Measurements from ENCODE around the gene CABP2.
"Not testable (repeated sequence)": the region's sequence is repeated elsewhere in the genome, so short reads cannot be mapped to it uniquely, and the experiment has no call there.

CABP2 gene

DNA sequence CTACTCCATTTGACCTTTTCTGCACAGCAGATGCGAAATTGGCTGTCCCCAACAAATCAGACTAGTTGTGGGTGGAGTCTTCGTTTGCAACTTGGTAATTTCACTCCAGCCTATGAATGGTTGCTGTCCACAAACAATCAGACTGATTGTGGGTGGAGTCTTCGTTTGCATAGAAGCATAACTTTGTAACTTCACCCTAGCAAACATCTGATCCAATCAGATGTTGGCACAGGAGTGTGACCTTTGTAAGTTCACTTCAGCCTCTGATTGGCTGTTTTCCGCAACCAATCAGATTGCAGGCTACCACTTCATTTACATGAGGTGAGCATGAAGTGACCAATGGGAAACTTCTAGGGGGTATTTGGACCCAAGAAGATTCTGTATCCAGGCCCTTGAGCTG, 16.3 kb upstream of the CABP2 start:
- DNase-seq = no peak

DNA sequence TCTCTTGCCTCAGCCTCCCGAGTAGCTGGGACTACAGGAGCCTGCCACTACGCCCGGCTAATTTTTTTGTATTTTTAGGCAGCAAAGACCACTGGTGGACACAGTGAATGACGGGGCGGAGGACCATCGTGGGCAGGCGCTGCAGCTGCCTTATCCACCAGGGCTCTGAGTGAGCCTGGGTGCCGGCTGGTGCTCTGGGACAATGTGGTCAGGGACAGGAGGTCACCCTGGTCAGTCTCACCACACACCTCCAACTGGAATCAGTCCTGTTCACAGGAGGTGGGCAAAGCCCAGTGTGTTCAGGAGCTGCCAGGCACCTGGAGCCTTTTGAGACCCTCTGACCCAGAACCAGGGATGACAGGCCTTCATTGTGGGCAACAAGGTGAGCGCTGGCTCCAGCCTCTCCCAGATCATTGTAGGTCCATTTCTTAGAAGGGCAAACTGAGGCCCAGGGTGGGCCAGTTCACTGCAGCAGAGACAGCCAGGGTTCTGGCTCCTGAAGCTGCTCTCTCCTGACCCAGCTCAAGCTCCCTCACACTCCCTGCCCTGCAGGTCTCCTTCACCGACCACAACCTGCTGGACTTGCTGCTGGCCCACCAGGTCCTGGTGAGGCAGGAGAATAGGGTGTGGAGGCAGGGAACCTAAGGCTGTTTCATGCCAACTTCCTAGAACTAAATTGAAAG, 15.7 kb upstream of the CABP2 start:
- DNase-seq = no peak

DNA sequence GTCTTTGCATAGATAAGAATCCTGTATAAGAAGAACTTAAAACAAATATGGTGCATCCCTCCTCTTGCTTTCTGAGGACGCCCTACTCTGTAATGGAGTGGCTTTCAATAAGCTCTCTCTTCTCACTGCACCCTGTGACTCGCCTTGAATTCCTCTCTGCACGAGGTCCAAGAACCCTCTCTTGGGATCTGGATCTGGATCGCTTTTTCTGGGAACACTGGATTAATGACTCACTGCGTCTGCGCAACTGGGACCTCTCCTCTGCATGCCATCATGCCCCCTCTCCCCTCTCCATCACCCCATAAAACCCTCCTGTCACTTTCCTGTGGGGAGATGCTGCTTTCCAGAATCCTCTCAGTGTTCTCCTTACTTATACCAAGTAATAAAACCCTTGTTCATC, 15.1 kb upstream of the CABP2 start:
- no peak for DNase-seq

DNA sequence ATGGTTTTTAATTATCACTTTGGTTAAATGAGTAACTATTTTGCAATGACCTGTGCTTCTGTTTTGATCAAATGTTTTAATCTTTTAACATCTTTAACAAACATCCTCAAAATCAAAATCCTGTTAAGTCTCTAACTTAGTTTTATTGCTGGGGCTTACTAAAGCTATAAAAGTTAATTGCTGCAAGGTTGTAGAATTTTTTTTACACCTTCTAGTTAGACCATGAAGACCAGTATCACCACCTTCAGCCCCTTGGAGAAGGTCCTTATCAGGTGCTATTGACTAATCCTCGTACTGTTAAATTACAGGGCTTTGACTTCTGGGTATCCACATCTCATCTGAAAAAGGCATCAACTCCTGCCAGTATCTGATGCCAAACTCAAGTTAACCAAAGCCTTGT, 12.3 kb upstream of the CABP2 start:
- DNase-seq = no peak

DNA sequence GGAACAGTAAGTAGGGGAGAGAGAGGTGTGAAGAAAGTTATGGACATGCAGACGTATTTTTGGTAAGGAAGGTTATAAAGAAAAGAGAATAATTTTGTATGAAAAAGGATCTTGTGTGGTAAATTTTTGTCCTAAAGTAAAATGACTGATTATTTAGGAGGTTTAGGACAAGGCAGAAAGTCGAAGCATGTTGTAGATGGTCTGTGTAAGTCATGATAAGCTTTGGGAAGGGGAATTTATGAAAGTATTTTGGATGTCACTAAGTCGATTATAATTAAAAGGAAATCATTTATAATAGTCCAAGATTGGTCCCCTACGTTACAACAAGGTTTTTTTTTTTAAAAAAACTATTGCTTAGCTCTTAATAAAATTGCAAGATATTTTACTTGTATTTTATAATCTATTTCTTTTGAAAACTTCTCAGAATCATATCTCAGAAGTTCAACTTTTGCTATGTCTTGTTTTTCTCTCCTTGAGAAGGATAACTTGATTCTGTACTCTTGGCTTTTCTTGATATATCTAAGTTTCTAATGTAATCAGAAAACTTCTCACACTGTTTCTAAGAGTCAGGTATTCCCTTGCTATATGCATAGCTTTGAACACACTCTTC, 10.9 kb upstream of the CABP2 start:
- no peak for DNase-seq

DNA sequence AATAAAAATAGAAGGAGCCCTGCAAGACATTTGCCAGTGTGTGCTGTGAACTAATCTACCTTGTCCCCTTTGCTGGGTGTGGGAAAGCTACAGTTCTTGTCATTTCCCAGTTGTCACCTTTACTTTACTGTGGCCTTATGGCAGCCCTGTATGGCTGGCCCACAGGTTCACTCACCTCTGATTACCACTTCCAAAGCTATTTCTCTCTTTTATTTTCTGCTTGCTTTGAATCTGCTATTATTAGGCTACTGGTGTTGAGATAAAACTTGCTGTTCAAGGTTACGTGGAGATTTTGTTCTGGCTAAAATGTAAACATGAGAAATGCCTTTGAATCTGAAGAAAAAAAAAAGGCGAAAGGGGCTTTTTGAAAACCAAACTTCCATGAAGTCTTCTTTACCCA, 9.6 kb upstream of the CABP2 start:
- DNase-seq = no peak

DNA sequence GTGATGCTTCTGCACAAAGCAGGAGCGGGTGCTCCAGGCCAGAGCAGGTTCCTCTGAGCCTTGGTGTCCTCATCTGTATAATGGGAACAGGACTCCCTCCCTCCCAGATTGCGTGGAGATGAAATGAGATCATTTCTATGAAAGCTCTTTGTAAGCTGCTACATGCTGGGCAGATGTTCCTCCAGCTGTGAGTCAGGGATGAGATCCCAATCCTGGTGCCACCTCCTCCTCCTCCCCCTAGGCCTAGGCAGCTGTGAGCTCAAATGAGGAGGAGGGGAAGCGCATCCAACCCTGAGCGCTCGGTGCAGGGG, 7.0 kb upstream of the CABP2 start:
- DNase-seq = no peak

DNA sequence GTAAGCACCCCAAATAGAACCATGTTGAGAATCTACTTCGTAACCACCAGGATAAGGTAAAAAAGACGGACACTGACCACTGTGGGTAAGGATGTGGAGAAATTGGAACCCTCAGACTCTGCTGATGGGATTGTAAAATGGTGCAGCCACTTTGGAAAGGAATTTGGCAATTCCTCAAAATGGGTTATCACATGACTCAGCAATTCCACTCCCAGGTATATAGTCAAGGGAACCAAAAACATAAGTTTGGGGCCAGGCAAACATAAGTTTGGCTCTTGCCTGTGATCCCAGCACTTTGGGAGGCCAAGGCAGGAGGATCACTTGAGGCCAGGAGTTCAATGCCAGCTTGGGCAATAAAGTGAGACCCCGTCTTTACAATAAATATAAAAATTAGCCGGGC, 5.1 kb upstream of the CABP2 start:
- DNase-seq = no peak

DNA sequence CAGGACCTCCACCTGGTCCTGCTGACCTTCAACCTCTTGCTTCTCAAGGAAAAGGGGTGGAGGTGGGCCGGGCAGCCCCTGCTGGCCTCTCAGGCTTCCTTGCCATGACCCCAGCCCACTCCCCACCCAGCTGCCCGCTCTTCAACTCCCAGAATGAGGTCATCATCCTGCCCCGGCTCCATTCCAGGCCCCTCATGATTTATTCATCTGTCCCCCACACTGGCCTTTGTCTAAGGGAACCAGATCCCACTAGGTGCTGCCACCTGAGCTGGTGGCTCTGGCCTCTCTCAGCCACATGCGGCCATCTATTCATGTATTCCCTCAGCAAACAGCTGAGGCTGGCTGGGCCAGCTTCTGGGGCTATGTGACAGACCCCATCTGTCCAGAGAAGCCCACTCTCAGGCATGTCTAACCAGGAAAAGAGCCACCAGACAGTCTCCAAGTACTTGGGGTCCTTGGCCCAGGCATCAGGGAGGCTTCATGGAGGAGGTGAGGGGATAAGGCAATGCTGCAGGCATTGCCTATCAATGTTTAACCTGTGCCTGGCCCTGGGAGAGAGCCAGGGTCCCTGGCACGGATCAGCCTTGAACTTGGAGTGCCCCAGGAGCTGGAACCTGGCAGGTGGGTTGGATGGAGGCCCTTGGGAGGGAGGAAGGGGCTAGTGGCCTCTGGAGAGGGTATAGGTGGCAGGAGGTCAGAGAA, 2.2 kb upstream of the CABP2 start:
- DNase-seq = no peak

DNA sequence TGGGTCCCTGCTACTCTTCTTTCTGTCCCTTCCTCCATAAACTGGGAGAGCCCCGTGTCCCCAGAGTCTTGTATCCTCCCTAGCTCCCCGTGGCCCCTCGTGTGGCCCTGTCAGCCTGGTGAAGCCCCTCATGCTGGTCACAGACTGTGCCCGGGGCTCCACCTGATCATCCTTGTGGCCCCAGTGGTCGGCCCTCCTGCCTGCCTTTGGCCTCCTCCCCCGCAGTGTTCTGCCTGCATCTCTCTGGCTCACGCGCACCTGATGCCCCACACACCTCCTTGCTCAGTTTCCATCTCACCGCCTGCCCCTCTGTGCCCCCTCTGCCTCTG, 1.2 kb upstream of the CABP2 start:
- DNase-seq = no peak

DNA sequence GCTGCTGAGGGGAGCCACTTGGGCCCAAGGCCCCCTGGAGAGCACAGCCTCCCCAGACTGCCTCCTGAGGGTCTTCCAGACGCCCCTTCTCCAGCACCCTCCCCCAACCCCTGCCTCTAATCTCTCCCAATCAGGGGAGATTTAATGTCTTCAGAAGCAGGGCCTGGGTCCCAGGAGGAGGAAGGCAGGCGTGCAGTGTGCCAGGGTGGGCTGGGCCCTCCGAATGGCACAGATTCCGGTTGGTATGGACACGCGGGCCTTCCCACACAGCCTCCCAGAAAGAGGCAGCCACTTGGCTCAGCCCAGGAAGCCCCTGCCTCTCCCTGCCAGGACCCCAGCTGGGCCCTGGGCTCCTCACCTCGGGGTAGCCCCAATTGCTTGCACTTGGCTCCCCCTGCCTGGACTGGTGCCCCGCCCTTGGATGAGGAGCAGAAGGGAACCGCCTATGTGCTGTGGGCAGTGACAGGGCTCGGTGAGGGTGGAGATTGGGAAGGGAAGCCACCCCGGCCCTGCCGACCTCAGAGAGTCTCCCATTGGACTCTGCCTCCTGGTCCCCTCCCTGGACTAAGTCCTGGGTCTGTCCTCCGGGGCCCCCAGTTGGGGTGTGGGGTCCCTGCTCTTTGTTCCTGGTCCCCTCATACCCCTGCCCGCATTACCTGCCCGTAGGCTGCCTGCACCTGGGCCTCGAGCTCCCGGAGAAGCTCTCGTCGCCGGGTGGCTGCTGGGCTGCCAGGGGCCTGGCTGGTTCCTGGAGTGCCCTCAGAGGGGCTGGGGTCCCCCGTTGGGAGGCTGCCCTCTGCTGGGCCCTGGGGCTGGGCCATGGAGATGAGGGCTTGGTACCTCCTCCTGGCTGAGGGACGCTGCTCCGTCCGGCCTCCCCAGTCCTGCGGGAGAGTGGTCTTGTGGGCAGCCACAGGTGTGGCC, 572 bp upstream of the CABP2 start:
- DNase-seq = no peak

DNA sequence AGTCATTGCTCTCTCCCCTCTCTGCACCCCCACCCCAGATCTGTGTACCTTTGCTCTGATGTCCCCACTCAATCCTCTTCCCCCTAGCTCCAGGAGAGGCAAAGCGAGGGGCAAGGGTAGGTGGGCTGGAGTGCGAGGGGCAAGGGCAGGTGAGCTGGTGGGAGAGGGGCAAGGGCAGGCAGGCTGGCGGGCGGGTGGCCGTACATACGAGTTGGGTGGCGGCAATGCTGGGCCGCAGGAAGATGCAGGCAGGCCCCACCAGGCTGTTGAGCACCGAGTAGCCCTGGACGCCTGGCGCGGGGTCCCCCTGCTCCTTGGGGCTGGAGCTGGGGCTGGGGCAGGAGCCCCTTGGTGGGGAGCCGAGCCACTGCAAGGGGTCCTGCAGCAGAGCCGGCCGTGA, 908 bp downstream of the CABP2 start:
- no peak for DNase-seq

DNA sequence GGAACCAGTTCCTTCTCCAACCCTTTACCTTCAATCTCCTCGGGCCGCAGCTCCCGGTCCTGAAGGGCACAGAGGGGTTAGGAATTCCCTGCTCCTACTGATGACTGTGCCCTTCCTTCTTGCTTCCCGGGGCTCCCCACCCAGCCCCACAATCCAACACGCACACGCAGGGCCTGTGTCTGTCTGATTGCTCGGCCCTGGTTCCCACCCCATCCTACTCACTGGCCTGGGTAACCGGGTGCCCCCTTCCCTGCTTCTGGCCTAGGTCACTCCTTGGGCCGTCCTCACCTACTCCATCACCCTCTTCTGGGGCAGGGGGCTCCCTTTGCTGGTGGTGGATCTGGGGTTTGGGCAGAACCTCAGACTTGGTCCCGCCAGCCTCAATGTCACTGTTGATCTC, 1.3 kb downstream of the CABP2 start:
- DNase-seq = no peak

DNA sequence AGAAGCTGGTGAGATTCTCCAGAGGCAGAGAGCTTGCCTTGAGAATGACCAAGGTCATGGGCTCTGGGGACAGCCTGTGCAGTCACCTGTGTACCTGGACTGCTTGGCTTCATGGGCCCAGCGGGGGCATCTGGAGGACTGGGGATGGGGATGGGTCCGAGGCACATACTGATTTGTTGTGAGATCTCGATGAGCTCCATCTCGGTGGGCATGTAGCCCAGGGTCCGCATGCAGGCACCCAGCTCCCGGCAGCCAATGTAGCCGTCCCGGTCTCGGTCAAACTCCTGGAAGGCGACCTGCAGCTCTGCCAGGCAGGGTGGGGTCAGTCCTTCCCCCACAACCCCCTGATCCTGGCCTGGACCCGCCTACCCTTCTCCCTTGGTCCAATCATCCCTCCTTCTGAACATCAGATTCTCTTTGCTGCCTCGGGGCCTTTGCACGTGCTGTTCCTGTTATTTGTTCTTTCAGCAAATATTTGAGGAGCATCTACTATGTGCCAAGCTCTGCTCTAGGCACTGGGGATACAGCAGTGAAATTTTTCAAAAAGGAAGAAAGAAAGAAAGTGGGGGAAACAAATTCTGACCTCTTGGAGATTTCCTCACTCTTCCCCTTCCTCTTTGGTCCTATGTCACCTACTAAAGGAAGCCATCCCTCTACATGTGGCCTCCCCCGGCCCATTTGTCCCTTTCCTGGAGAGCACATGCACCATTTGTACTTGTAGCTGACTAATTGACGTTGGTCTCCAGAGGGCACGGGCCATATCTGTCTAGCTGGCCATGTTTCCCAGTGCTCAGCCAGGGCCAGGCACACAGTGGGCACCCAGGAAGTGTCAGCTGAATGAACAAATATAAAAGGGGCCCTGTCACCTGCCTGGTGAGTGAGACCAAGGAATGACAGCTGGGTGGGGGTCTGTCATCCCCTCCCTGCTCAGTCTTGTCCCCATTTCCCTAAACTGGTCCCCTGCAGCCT, 2.1 kb downstream of the CABP2 start:
- no peak for DNase-seq

DNA sequence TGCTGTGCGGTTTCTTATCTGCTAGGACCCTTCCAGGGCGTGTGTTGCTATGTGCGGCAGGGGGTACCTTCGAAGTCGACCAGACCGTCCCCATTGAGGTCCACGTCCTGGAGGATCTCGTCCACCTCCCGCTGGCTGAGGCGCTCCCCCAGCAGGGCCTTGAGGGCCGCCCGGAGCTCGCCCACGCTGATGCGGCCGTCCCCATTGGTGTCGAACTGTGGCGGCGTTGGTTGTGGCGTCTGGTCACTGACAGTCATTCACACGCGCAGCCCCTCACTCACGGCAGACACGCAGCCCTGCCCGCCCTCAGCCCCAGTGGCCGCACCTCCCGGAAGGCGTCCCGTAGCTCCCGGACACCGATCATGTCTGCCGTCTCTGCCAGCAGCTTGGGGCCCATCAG, 3.5 kb downstream of the CABP2 start:
- DNase-seq = no peak

DNA sequence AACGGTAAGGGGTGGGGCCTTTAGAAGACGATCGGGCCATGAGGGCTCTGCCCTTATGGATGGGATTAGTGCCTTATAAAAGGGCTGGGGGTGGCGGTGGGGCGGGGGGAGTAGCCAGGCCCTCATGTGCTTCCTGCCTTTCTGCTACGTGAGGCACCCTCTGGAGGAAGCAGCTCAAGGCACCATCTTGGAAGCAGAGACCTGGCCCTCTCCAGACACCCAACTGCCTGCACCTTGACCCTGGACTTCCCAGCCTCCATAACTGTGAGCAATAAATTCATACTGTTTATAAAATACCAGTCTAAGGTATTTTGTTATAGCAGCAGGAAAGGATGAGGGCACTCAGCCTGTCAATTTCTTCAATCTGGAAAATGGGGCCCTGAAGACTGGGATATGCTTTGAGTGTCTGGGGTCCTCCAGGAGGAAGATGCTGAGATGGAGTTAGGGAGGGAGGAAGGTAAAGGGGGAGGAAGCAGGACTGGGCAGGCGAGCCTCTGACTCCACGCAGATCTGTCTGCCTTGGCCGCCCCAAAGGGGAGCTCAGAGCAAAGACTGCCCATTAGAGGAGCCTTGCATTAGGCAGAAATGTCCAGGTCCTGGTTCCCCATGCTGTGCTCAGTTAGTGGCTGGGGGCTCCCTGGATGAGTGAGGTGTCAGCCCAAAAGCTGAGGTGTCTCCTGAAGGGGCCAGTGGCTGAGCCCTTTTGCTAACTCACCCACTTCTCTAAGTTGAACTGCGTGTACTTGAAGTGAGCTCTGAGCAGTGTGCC, 5.3 kb downstream of the CABP2 start:
- DNase-seq = no peak

DNA sequence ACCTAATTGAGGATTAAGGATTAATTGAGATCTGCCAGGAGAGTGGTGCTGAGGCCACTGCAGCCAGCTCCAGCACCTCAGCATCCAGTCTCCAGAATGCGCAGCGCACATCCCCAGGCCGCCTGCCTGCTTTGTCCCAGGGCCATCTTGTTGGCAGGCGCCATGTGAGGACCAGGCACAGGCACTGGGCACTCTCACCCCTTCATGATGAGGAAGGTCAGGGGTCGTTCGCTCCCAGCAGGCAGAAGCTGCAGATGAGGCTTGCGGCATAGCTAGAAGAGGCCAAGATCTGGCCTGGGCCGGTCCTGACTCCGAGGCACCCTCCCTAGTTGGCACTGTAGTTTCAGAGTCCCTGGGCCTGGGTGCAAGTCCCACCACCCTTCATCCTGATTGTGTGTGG, 6.4 kb downstream of the CABP2 start:
- DNase-seq = no peak

DNA sequence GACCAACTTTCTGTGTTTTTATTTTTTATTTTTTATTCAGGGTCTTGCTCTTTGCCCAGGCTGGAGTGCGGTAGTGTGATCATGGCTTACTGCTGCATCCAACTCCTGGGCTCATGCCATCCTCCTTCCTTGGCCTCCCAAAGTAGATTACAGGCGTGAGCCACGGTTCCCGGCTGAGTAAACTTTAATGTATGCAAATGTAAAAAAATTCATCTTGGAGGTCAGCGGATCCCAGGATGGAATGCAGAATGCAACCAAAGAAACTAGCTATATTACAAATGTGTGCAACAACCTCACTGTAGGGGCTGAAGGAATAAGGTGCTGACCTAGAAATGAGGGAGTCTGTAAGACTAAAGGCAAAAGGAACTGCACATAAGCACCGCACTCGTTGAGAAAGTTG, 9.1 kb downstream of the CABP2 start:
- DNase-seq = no peak

DNA sequence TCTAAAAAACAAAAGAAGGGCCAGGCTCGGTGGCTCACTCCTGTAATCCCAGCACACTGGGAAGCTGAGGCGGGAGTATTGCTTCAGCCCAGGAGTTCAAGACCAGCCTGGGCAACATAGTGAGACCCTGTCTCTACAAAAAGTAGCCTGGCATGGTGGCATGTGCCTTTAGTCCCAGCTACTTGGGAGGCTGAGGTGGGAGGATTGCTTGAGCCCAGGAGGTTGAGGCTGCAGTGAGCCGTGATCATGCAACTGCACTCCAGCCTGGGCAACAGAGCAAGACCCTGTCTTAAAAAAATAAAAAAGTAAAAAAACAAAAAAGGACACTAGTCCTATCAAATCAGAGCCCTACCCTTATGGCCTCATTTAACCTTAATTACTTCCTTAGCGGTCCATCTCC, 11.7 kb downstream of the CABP2 start:
- DNase-seq = not testable (repeated sequence)

DNA sequence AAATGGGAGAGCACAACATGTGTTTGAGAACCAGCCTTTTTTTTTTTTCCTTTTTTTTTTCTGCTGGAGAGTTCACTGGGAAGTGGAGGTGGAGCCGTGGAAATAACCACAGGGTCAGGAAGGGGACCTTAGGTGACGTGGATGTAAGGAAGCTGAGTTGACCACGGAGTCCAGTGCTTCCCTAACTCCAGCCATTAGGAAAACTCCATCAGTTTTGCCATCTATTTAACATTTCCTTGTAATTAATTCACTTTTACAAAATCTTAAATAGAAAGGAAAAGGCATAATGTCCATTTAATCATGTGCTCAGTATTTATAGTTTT, 13.3 kb downstream of the CABP2 start:
- no peak for DNase-seq

Data from hypothalamus (tissue), 51 donors.